Trophoblast cell (in vitro differentiated cells and primary cell): Measurements from ENCODE around the gene CEP295NL.

Source experiments
- DNase-seq, 2 donors: peaks; one replicate each; pipeline ENCODE4 v3.0.0-alpha.2; 2016
- H2AFZ ChIP-seq: 2 replicates; pipeline ENCODE4 v1.6.1; 2013; ENCODE audit warnings: low read length, moderate library complexity, mild to moderate bottlenecking; ENCODE audit not compliant: insufficient read depth, poor library complexity
- H2AK5ac ChIP-seq: 2 replicates; pipeline ENCODE4 v1.6.1; 2013; ENCODE audit warnings: mild to moderate bottlenecking, low read length
- H2BK120ac ChIP-seq: 2 replicates; pipeline ENCODE4 v1.6.1; 2013; ENCODE audit warnings: low read length, mild to moderate bottlenecking, moderate library complexity; ENCODE audit not compliant: insufficient read depth, poor library complexity
- H2BK12ac ChIP-seq: 2 replicates; pipeline ENCODE4 v1.6.1; 2013; ENCODE audit warnings: mild to moderate bottlenecking, low read length, moderate library complexity
- H2BK5ac ChIP-seq: 2 replicates; pipeline ENCODE4 v1.6.1; 2013; ENCODE audit warnings: low read length, low read depth, moderate library complexity, mild to moderate bottlenecking; ENCODE audit not compliant: poor library complexity
- H3K14ac ChIP-seq: 2 replicates; pipeline ENCODE4 v1.6.1; 2013; ENCODE audit warnings: mild to moderate bottlenecking, low read length
- H3K18ac ChIP-seq: 2 replicates; pipeline ENCODE4 v1.6.1; 2013; ENCODE audit warnings: mild to moderate bottlenecking, low read length
- H3K23ac ChIP-seq: 2 replicates; pipeline ENCODE4 v1.6.1; 2013; ENCODE audit warnings: low read length
- H3K27ac ChIP-seq: 2 replicates; pipeline ENCODE4 v1.5.1; 2013; ENCODE audit warnings: low read depth, mild to moderate bottlenecking, inconsistent platforms, low read length, moderate library complexity
- H3K27me3 ChIP-seq: 2 replicates; pipeline ENCODE4 v1.6.1; 2013; ENCODE audit warnings: inconsistent platforms, mild to moderate bottlenecking, low read length, moderate library complexity; ENCODE audit not compliant: insufficient read depth
- H3K36me3 ChIP-seq, 2 experiments: 1 replicate in 1 of 2; 2 replicates in 1 of 2; pipeline ENCODE4 v1.6.1; 2013; ENCODE audit warnings: low read length in 2 of 2, mild to moderate bottlenecking in 2 of 2, moderate library complexity in 1 of 2; ENCODE audit not compliant: insufficient read depth in 2 of 2, control insufficient read depth in 1 of 2
- H3K4ac ChIP-seq: 2 replicates; pipeline ENCODE4 v1.6.1; 2013; ENCODE audit warnings: low read depth, mild to moderate bottlenecking, low read length, moderate library complexity
- H3K4me1 ChIP-seq, 2 experiments: 1 replicate in 1 of 2; 2 replicates in 1 of 2; pipeline ENCODE4 v1.6.1; 2013; ENCODE audit warnings: low read length in 2 of 2, mild to moderate bottlenecking in 2 of 2, moderate library complexity in 1 of 2; ENCODE audit not compliant: insufficient read depth in 2 of 2, control insufficient read depth in 1 of 2
- H3K4me2 ChIP-seq: 2 replicates; pipeline ENCODE4 v1.6.1; 2013; ENCODE audit warnings: inconsistent platforms, mild to moderate bottlenecking, low read length, moderate library complexity
- H3K4me3 ChIP-seq: 2 replicates; pipeline ENCODE4 v1.5.1; 2013; ENCODE audit warnings: mild to moderate bottlenecking, low read depth, low read length, inconsistent platforms
- H3K79me1 ChIP-seq: one replicate; pipeline ENCODE4 v1.6.1; 2013; ENCODE audit warnings: low read length
- H3K79me2 ChIP-seq: 2 replicates; pipeline ENCODE4 v1.6.1; 2013; ENCODE audit warnings: low read length, mild to moderate bottlenecking; ENCODE audit not compliant: control insufficient read depth, insufficient read depth, poor library complexity
- H3K9ac ChIP-seq: 2 replicates; pipeline ENCODE4 v1.6.1; 2013; ENCODE audit warnings: mild to moderate bottlenecking, low read length
- H3K9me3 ChIP-seq: 2 replicates; pipeline ENCODE4 v1.6.1; 2013; ENCODE audit warnings: low read depth, mild to moderate bottlenecking, control low read depth, inconsistent platforms, low read length; ENCODE audit not compliant: insufficient read depth
- H4K12ac ChIP-seq: 2 replicates; pipeline ENCODE4 v1.6.1; 2013; ENCODE audit warnings: low read depth, mild to moderate bottlenecking, low read length, moderate library complexity
- H4K8ac ChIP-seq: 2 replicates; pipeline ENCODE4 v1.6.1; 2013; ENCODE audit warnings: low read depth, mild to moderate bottlenecking, low read length, moderate library complexity
- H4K91ac ChIP-seq: one replicate; pipeline ENCODE4 v1.6.1; 2013; ENCODE audit warnings: low read depth, mild to moderate bottlenecking, low read length, moderate library complexity
- WGBS: extraction: QIAGEN DNeasy Blood & Tissue Kit; methylation state at CpG from one replicate; pipeline ENCODE4 v1.1.7; 2013; ENCODE audit warnings: missing lambda C conversion rate; ENCODE audit not compliant: insufficient read length, insufficient coverage; ENCODE audit errors: extremely low coverage; 5-methylcytosine and 5-hydroxymethylcytosine counted together

Gene CEP295NL

DNA sequence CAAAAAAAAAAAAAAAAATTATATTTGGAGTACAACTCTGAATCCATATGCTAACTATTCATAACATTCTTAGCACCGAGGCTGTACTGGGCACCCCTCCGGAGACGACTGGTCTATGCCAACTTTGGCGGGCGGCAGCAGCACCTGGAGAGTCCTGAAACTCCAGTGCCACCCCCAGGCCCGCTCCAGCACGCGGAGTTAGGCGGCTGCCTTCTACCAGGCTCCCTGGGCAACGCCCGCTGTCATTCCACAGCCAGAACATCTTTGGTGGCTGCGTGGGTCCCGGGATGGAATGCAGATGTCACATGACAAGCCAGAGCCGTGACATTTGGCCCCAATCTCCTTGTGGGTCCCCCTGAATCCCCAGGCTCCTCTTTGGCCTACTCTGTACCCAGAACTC lies 16.0 kb upstream of the CEP295NL start:
- Histone ChIP-seq H2AK5ac (no peak overlapping the region), H4K8ac (no peak overlapping the region), H3K23ac (no peak overlapping the region), H3K9ac (no peak overlapping the region), H3K79me1 (peaks cover 4% of the 10 kb centered on the region), H3K9me3 (peaks cover 3% of the 10 kb centered on the region), H3K14ac (no peak overlapping the region), H2BK12ac (no peak overlapping the region), H4K91ac (no peak overlapping the region), H3K36me3 (peaks cover 4 to 7% of the 10 kb centered on the region in 2 experiments), H2BK5ac (no peak overlapping the region), H3K27ac (no peak overlapping the region), H3K4ac (peak overlapping the region; percentile 1), H3K79me2 (peaks cover 13% of the 10 kb centered on the region), H2AFZ (no peak overlapping the region), H3K18ac (no peak overlapping the region), H3K4me2 (no peak overlapping the region), H3K27me3 (no peaks in the 10 kb centered on the region), H3K4me1 (peaks cover 20 to 23% of the 10 kb centered on the region in 2 experiments), H2BK120ac (no peak overlapping the region), H3K4me3 (no peak overlapping the region), H4K12ac (no peak overlapping the region)
- WGBS, result no CpG with 5 or more reads among the region's 14 CpGs
- DNase-seq, result no peak

DNA sequence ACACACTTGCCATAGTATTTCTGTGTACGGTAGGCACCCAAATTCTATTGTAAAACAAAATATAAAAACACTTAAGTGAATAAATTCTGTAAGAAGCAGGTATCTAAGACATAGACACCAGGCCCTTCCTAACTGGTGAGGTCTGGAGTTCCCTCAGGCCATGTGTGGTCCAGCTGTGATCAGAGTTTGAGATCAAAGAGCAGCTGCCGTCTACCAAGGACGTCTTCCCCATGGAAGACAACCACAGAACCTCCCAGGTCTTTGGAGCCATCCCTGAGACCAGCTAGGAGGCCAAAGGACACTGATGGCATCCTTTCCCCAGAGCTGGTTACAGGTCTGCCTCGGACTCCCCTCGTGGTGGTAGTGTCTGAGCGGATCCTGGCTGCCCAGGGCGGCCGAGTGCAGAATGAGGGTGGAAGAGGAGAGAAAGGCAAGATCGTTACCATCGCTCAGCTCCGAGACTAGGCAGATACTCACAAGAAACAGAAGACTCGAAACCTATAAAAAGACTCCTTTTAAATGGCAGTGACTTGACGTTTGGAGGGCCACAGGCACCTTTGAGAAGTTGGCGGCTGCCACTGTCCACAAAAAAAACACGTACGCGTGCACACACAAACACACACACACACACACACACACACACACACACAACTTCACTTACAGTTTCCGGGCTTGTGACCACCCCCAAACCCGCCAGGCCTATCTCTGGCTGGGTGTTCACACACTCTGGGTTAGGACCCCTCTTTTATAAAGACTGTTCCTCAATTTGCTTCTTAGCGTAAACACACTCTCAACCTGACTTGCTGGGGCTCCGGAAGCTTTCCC lies 14.7 kb upstream of the CEP295NL start:
- Histone ChIP-seq H2BK12ac (no peak overlapping the region), H4K12ac (no peak overlapping the region), H3K27me3 (no peaks in the 10 kb centered on the region), H2AFZ (no peak overlapping the region), H3K4me2 (no peak overlapping the region), H3K4me1 (peaks cover 14 to 15% of the 10 kb centered on the region in 2 experiments), H3K36me3 (peaks cover 6 to 7% of the 10 kb centered on the region in 2 experiments), H2AK5ac (no peak overlapping the region), H3K23ac (no peak overlapping the region), H3K9ac (no peak overlapping the region), H3K79me1 (peaks cover 4% of the 10 kb centered on the region), H3K18ac (peak overlapping the region; percentile 7), H2BK5ac (no peak overlapping the region), H4K91ac (no peak overlapping the region), H3K4ac (no peak overlapping the region), H2BK120ac (no peak overlapping the region), H3K9me3 (peaks cover 3% of the 10 kb centered on the region), H3K4me3 (no peak overlapping the region), H3K14ac (no peak overlapping the region), H3K27ac (no peak overlapping the region), H4K8ac (no peak overlapping the region), H3K79me2 (peaks cover 10% of the 10 kb centered on the region)
- WGBS, result no CpG with 5 or more reads among the region's 21 CpGs
- peak in 1 of 2 donors; percentile 51 for DNase-seq

DNA sequence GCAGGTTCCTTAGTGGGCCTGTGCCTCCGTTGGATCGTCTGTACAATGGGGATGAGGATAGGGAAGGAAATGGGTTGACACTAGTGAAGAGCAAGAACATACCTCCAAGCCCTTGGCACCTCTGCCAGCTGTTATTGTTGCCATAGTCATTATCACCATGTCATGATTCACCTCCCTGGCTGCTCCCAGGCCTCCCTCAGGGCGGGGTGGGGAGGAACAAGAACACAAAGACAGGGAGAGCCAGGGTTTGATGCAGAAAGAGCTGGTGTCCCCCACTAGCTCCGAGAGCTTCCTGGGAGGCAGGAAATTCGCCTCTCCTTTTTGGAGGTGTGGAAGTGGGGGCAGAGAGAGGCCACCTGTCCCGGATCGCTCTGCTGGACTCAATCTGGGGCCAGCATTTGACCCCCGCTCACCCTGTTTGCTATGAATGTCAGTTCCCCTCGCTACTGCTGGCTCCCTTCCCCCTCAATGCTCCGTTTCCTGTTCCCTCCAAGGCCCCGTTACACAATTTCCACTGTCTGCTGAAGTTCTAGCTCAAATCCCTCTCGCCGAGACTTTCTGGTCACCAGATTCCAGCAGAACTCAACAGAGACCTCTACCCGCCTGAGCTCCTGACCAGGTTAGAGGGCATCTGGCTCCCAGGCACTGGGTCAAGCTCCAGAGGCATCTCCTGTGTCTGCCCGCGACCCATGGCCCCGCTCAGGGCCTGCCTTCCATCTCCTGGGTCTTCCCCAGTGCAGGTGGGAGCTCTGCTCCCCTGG lies 13.1 kb upstream of the CEP295NL start:
- peaks cover 3% of the 10 kb centered on the region for H3K9me3 ChIP-seq
- no peak overlapping the region for H2BK120ac ChIP-seq
- peak overlapping the region; percentile 37 for H3K4ac ChIP-seq
- no peak overlapping the region for H4K8ac ChIP-seq
- peak overlapping the region; percentile 11 for H3K18ac ChIP-seq
- peaks cover 4 to 6% of the 10 kb centered on the region in 2 experiments for H3K36me3 ChIP-seq
- no peak overlapping the region for H4K91ac ChIP-seq
- no peak overlapping the region for H4K12ac ChIP-seq
- no peak overlapping the region for H3K14ac ChIP-seq
- WGBS, result no CpG with 5 or more reads among the region's 17 CpGs
- peaks cover 14% of the 10 kb centered on the region in 2 experiments for H3K4me1 ChIP-seq
- H3K79me1 ChIP-seq, result peaks cover 4% of the 10 kb centered on the region
- no peak overlapping the region for H2BK12ac ChIP-seq
- no peak overlapping the region for H3K4me3 ChIP-seq
- H3K27ac ChIP-seq, result no peak overlapping the region
- H2AFZ ChIP-seq, result no peak overlapping the region
- H2BK5ac ChIP-seq, result no peak overlapping the region
- peaks cover 10% of the 10 kb centered on the region for H3K79me2 ChIP-seq
- peak overlapping the region; percentile 32 for H2AK5ac ChIP-seq
- no peak overlapping the region for H3K4me2 ChIP-seq
- H3K23ac ChIP-seq, result no peak overlapping the region
- DNase-seq, result peak; percentile 43 to 65
- H3K9ac ChIP-seq, result no peak overlapping the region
- no peaks in the 10 kb centered on the region for H3K27me3 ChIP-seq

DNA sequence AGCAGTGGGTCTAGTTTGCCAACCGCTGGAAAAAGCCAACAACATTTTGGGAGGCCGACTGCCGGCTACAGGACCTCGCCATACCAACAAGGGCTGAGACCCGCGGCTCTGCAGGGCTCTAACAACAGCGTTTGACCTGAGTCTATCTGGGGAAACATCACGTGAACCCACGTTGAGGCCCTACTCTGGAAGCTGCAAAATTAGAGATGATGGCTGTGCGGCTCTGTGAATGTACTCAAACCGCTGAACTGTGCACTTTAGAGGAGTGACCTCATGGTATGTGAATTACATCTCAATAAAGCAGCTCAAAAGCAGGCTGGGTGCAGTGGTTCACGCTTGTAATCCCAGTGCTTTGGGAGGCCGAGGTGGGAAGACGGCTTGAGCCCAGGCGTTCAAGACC lies 10.1 kb upstream of the CEP295NL start:
- no peak overlapping the region for H2BK120ac ChIP-seq
- no peak overlapping the region for H2BK12ac ChIP-seq
- H3K4me2 ChIP-seq, result no peak overlapping the region
- H3K27ac ChIP-seq, result no peak overlapping the region
- H3K18ac ChIP-seq, result no peak overlapping the region
- no CpG with 5 or more reads among the region's 15 CpGs for WGBS
- no peak overlapping the region for H2BK5ac ChIP-seq
- no peak overlapping the region for H3K4me3 ChIP-seq
- peaks cover 4% of the 10 kb centered on the region for H3K79me1 ChIP-seq
- H3K4ac ChIP-seq, result no peak overlapping the region
- no peak overlapping the region for H3K9ac ChIP-seq
- no peak overlapping the region for H4K8ac ChIP-seq
- no peak overlapping the region for H4K12ac ChIP-seq
- H3K36me3 ChIP-seq, result peaks cover 2 to 6% of the 10 kb centered on the region in 2 experiments
- no peak for DNase-seq
- no peak overlapping the region for H2AK5ac ChIP-seq
- peaks cover 7% of the 10 kb centered on the region for H3K79me2 ChIP-seq
- H3K23ac ChIP-seq, result no peak overlapping the region
- peaks cover 11 to 14% of the 10 kb centered on the region in 2 experiments for H3K4me1 ChIP-seq
- H3K27me3 ChIP-seq, result no peaks in the 10 kb centered on the region
- H3K14ac ChIP-seq, result no peak overlapping the region
- peak overlapping the region; percentile 20 for H2AFZ ChIP-seq
- no peak overlapping the region for H4K91ac ChIP-seq
- no peaks in the 10 kb centered on the region for H3K9me3 ChIP-seq
